Keratinocyte (primary cell): Measurements from ENCODE around the gene BUD23. TPM values are rescaled to one million over a fixed set of nuclear protein-coding genes. Genes with fewer than 3 reads are reported as not detected.

Source experiments
- DNase-seq: peaks from one replicate; pipeline ENCODE4 v3.0.0-alpha.2; 2011; ENCODE audit warnings: low read depth, missing footprints, low spot score
- FAIRE-seq: peaks from 2 replicates; lab custom pipeline; 2011; peaks lifted over from hg19 to GRCh38; lab: Jason Lieb, UNC
- H2AFZ ChIP-seq: 2 replicates; pipeline ENCODE4 v1.6.0; 2012; ENCODE audit warnings: low read length, control low read depth, inconsistent platforms; ENCODE audit not compliant: control insufficient read depth
- H3K27ac ChIP-seq: 2 replicates; pipeline ENCODE4 v1.5.1; 2011; ENCODE audit warnings: low read length; ENCODE audit not compliant: control insufficient read depth, insufficient read depth
- H3K27me3 ChIP-seq: 3 replicates; pipeline ENCODE4 v1.6.0; 2011; ENCODE audit warnings: low read length; ENCODE audit not compliant: control insufficient read depth, insufficient read depth; ENCODE audit errors: extremely low read depth
- H3K36me3 ChIP-seq, 2 experiments: 2 replicates in 1 of 2; 3 replicates in 1 of 2; pipeline ENCODE4 v1.5.1; 2011; ENCODE audit warnings: low read length in 2 of 2, mild to moderate bottlenecking in 1 of 2; ENCODE audit not compliant: control insufficient read depth in 2 of 2, insufficient read depth in 2 of 2; ENCODE audit errors: extremely low read depth in 1 of 2
- H3K4me1 ChIP-seq: 3 replicates; pipeline ENCODE4 v1.5.1; 2011; ENCODE audit warnings: low read length; ENCODE audit not compliant: control insufficient read depth, insufficient read depth; ENCODE audit errors: extremely low read depth
- H3K4me2 ChIP-seq: 3 replicates; pipeline ENCODE4 v1.6.0; 2011; ENCODE audit warnings: low read depth, low read length; ENCODE audit not compliant: control insufficient read depth, insufficient read depth; ENCODE audit errors: extremely low read depth
- H3K4me3 ChIP-seq, 3 experiments: fragments of 200-600 bp in 1 of 3; sonication (generic) in 1 of 3; 2 replicates in 2 of 3; 3 replicates in 1 of 3; pipeline ENCODE4 v1.5.1; 2011 to 2016; ENCODE audit warnings: low read length in 3 of 3, mild to moderate bottlenecking in 3 of 3, control low read depth in 2 of 3, inconsistent platforms in 1 of 3, low read depth in 1 of 3, mixed read lengths in 1 of 3, mixed run types in 1 of 3, moderate library complexity in 1 of 3; ENCODE audit not compliant: control insufficient read depth in 2 of 3, insufficient read depth in 2 of 3; ENCODE audit errors: extremely low read depth in 1 of 3
- H3K79me2 ChIP-seq: 2 replicates; pipeline ENCODE4 v1.6.0; 2012; ENCODE audit warnings: low read length; ENCODE audit not compliant: control insufficient read depth, insufficient read depth
- H3K9ac ChIP-seq: 3 replicates; pipeline ENCODE4 v1.6.0; 2011; ENCODE audit warnings: low read length; ENCODE audit not compliant: control insufficient read depth, insufficient read depth; ENCODE audit errors: extremely low read depth
- H3K9me1 ChIP-seq: 3 replicates; pipeline ENCODE4 v1.6.0; 2011; ENCODE audit warnings: low read length; ENCODE audit not compliant: control insufficient read depth, insufficient read depth; ENCODE audit errors: extremely low read depth
- H3K9me3 ChIP-seq: 2 replicates; pipeline ENCODE4 v1.5.1; 2012; ENCODE audit warnings: low read depth, low read length; ENCODE audit not compliant: control insufficient read depth
- H4K20me1 ChIP-seq: 3 replicates; pipeline ENCODE4 v1.6.0; 2011; ENCODE audit warnings: low read length; ENCODE audit not compliant: control insufficient read depth, insufficient read depth; ENCODE audit errors: extremely low read depth
- EZH2 ChIP-seq: IDR thresholded peaks from one replicate; pipeline ENCODE4 v1.6.1; 2012; ENCODE audit warnings: inconsistent platforms, mild to moderate bottlenecking, low read length, moderate library complexity
- dilution Hi-C: fragments of 300-500 bp; cut with MboI; formaldehyde crosslinking; loops from one replicate; pipeline ENCODE4 v1.7.0; 2020; ENCODE audit warnings: low sequenced_read_pairs; ENCODE audit not compliant: extremely low pct_ligation_motif_present
- polyA plus RNA-seq, 5 experiments: library from polyadenylated mRNA; depleted of rRNA in 3 of 5; stranded (reverse) in 3 of 5; stranded (forward) in 1 of 5; unstranded in 1 of 5; fragments of >200 nt; gene quantifications; 1 replicate in 1 of 5; 2 replicates in 3 of 5; 3 replicates in 1 of 5; pipeline versions ENCODE4 v1.2.1 to v1.2.3, GENCODE V29; 2011 to 2012; ENCODE audit warnings: missing spikeins in 2 of 5, low read depth in 1 of 5, low replicate concordance in 1 of 5
- TF ChIP-seq, protein P1 (sequence below), 3 experiments: IDR thresholded peaks in 1 of 3; conservative IDR thresholded peaks in 1 of 3; optimal IDR thresholded peaks in 1 of 3; 2 replicates in 2 of 3; 3 replicates in 1 of 3; pipeline versions ENCODE3 to v1.5.1; 2011; ENCODE audit warnings: low read length in 3 of 3, mild to moderate bottlenecking in 3 of 3, moderate library complexity in 2 of 3, control low read depth in 1 of 3, inconsistent platforms in 1 of 3; ENCODE audit not compliant: insufficient read depth in 2 of 3; ENCODE audit errors: extremely low read depth in 1 of 3

The BUD23 gene
- polyA plus RNA-seq, 1 donor (not counting 4 experiments of a cell fraction or from before 2014, with no cell fraction given) = 72.0 TPM

DNA sequence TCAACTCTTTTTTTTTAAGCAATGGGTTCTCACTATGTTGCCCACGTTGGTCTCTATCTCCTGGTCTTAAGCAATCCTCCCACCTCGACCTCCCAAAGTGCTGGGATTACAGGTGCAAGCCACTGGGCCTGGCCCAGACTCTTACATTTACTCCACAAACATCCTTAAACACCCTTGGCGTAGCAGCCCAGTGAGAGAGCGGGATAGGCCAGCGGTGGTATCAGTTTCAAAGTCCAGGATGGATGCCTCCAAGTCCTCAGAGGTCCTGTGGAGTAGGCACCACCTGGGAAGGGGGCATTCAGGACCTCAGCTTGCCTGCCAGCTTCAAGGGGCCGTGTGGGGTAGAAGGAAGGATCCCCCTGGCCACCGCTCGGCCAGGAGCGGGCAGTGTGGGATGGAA is 33.8 kb upstream of the BUD23 start:
- dilution Hi-C loops = no loop called here
- FAIRE-seq = no peak

DNA sequence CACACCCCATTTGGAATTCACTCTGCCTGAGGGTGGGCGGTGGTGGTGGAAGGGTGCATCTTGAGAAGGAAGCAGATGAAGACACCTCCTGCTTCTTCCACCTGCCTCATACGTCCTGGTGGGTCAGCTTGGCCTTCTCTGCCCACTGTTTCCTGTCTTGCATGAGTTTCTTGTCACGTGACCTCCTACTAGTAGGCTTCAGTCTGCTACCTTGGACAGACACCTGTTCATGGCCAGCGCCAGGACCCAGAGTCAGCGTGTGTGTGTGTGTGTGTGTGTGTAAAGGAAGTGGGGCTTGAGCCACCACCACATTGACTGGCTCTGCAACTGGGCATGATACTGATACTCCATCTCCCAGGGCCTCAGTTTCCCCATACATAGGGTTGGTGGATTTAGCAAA is 32.9 kb upstream of the BUD23 start:
- no peaks in the 10 kb centered on the region for H3K9me3 ChIP-seq
- TF ChIP-seq, protein P1, sequence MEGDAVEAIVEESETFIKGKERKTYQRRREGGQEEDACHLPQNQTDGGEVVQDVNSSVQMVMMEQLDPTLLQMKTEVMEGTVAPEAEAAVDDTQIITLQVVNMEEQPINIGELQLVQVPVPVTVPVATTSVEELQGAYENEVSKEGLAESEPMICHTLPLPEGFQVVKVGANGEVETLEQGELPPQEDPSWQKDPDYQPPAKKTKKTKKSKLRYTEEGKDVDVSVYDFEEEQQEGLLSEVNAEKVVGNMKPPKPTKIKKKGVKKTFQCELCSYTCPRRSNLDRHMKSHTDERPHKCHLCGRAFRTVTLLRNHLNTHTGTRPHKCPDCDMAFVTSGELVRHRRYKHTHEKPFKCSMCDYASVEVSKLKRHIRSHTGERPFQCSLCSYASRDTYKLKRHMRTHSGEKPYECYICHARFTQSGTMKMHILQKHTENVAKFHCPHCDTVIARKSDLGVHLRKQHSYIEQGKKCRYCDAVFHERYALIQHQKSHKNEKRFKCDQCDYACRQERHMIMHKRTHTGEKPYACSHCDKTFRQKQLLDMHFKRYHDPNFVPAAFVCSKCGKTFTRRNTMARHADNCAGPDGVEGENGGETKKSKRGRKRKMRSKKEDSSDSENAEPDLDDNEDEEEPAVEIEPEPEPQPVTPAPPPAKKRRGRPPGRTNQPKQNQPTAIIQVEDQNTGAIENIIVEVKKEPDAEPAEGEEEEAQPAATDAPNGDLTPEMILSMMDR (optimal IDR thresholded peaks at IDR 0.05 in 1 of 3, IDR thresholded peaks at IDR 0.05 in 1 of 3, conservative IDR thresholded peaks at IDR 0.05 in 1 of 3; ENCODE audit: extremely low read depth in 1 of 3, insufficient read depth in 2 of 3, low read length in 3 of 3) = no peak
- no peak for TF ChIP-seq EZH2
- H3K4me3 ChIP-seq = no peak overlapping the region
- peaks cover 41% of the 10 kb centered on the region for H3K27me3 ChIP-seq
- no peaks in the 10 kb centered on the region for H3K9me1 ChIP-seq
- dilution Hi-C loops = no loop called here
- H3K4me2 ChIP-seq = no peak overlapping the region
- H3K36me3 ChIP-seq = no peaks in the 10 kb centered on the region
- no peaks in the 10 kb centered on the region for H4K20me1 ChIP-seq
- peaks cover 5% of the 10 kb centered on the region for H3K4me1 ChIP-seq
- no peak overlapping the region for H2AFZ ChIP-seq
- no peaks in the 10 kb centered on the region for H3K79me2 ChIP-seq
- FAIRE-seq = no peak
- H3K9ac ChIP-seq = no peak overlapping the region
- H3K27ac ChIP-seq = no peak overlapping the region
- DNase-seq = no peak

More for the DNA sequence above, 33.8 kb upstream of the BUD23 start:
- TF ChIP-seq, protein P1 (optimal IDR thresholded peaks at IDR 0.05 in 1 of 3, IDR thresholded peaks at IDR 0.05 in 1 of 3, conservative IDR thresholded peaks at IDR 0.05 in 1 of 3; ENCODE audit: extremely low read depth in 1 of 3, insufficient read depth in 2 of 3, low read length in 3 of 3) = no peak
- TF ChIP-seq EZH2 = no peak
- Histone ChIP-seq H3K4me2 (no peak overlapping the region), H3K9me3 (no peaks in the 10 kb centered on the region), H3K4me3 (no peak overlapping the region), H3K9ac (no peak overlapping the region), H3K27me3 (peaks cover 41% of the 10 kb centered on the region), H3K9me1 (no peaks in the 10 kb centered on the region), H3K4me1 (peaks cover 5% of the 10 kb centered on the region), H4K20me1 (no peaks in the 10 kb centered on the region), H3K36me3 (no peaks in the 10 kb centered on the region), H3K79me2 (no peaks in the 10 kb centered on the region), H2AFZ (no peak overlapping the region), H3K27ac (no peak overlapping the region)
- DNase-seq = no peak
